GM23248 (cell line): ENCODE measurements around the gene ISG20L2.

Experiments
- EZH2 ChIP-seq: fragments of 200-600 bp; sonication (generic); IDR thresholded peaks from 2 replicates; pipeline ENCODE4 v1.6.1; 2018; ENCODE audit warnings: antibody characterized with exemption, mild to moderate bottlenecking; ENCODE audit not compliant: insufficient read depth, poor library complexity, severe bottlenecking
- EZH2phosphoT487 ChIP-seq: fragments of 200-600 bp; sonication (generic); IDR thresholded peaks from 2 replicates; pipeline ENCODE4 v1.6.1; 2018; ENCODE audit warnings: antibody characterized with exemption, moderate library complexity, mild to moderate bottlenecking, low read depth; ENCODE audit not compliant: insufficient read depth

GRCh38 chr1:156697481-156697880 is 31.1 kb downstream of the ISG20L2 start:
- TF ChIP-seq EZH2, result no peak
- no peak for TF ChIP-seq EZH2phosphoT487
